Naive B cell (primary cell): ENCODE measurements around the gene CHST3. TPM values are rescaled to one million over a fixed set of nuclear protein-coding genes. Genes with fewer than 3 reads are reported as not detected.

Source experiments
- ATAC-seq, 2 donors: fragments of 150-1000 bp; cut with Tn5 transposase; 2 replicates each; pipeline ENCODE4 v1.10.0; 2021; ENCODE audit warnings: low read depth in 2 of 2, mild to moderate bottlenecking in 2 of 2, moderate library complexity in 2 of 2
- DNase-seq: peaks from one replicate; pipeline ENCODE4 v3.0.0; 2022
- H3K27ac Mint-ChIP-seq, 6 donors: one replicate each; pipeline ENCODE4 v1.8.0; 2020 to 2022; ENCODE audit warnings: mild to moderate bottlenecking in 6 of 6, mixed read lengths in 6 of 6, moderate library complexity in 5 of 6, inconsistent platforms in 2 of 6
- H3K27me3 Mint-ChIP-seq, 3 donors: one replicate each; pipeline ENCODE4 v1.8.0; 2021 to 2022; ENCODE audit warnings: mixed read lengths in 3 of 3, mild to moderate bottlenecking in 1 of 3
- H3K36me3 Mint-ChIP-seq, 2 donors: one replicate each; pipeline ENCODE4 v1.8.0; 2020 to 2022; ENCODE audit warnings: mixed read lengths in 2 of 2, inconsistent platforms in 1 of 2, mild to moderate bottlenecking in 1 of 2
- H3K4me1 Mint-ChIP-seq, 3 donors: one replicate each; pipeline ENCODE4 v1.8.0; 2020 to 2022; ENCODE audit warnings: mixed read lengths in 3 of 3, inconsistent platforms in 1 of 3, mild to moderate bottlenecking in 1 of 3, moderate library complexity in 1 of 3
- H3K4me3 Mint-ChIP-seq, 8 donors: one replicate each; pipeline ENCODE4 v1.8.0; 2020 to 2022; ENCODE audit warnings: mild to moderate bottlenecking in 8 of 8, mixed read lengths in 8 of 8, moderate library complexity in 8 of 8, inconsistent platforms in 2 of 8
- H3K9me3 Mint-ChIP-seq, 7 donors: one replicate each; pipeline ENCODE4 v1.8.0; 2020 to 2022; ENCODE audit warnings: mixed read lengths in 7 of 7, mild to moderate bottlenecking in 5 of 7, inconsistent platforms in 2 of 7, moderate library complexity in 1 of 7
- polyA plus RNA-seq, 6 donors: library from polyadenylated mRNA; unstranded; fragments of 300-500 nt; fragmentation: Illumina TruSeq; gene quantifications; one replicate each; pipeline ENCODE4 v1.2.3, GENCODE V29; 2021; ENCODE audit warnings: low read depth in 6 of 6

Gene CHST3
- polyA plus RNA-seq, 6 donors from 2014 or later: not detected

DNA sequence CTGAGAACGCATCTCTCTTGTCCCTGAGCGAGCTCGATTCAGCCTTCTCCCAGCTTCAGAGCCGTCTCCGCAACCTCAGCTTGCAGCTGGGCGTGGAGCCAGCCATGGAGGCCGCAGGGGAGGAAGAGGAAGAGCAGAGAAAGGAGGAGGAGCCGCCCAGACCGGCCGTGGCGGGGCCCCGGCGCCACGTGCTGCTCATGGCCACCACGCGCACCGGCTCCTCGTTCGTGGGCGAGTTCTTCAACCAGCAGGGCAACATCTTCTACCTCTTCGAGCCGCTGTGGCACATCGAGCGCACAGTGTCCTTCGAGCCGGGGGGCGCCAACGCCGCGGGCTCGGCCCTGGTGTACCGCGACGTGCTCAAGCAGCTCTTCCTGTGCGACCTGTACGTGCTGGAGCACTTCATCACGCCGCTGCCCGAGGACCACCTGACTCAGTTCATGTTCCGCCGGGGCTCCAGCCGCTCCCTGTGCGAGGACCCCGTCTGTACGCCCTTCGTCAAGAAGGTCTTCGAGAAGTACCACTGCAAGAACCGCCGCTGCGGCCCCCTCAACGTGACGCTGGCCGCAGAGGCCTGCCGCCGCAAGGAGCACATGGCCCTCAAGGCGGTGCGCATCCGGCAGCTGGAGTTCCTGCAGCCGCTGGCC, 43.2 kb downstream of the CHST3 start:
- Mint-ChIP-seq H3K36me3 (no peaks in the 10 kb centered on the region), H3K4me3 (no peak overlapping the region), H3K9me3 (peaks cover 0 to 2% (median 0%) of the 10 kb centered on the region in 7 donors), H3K4me1 (peaks cover 0 to 6% (median 0%) of the 10 kb centered on the region in 3 donors), H3K27me3 (no peaks in the 10 kb centered on the region), H3K27ac (peak overlapping the region in 2 of 6 donors; percentile 10 to 62)
- ATAC-seq (no peak), DNase-seq (no peak)

DNA sequence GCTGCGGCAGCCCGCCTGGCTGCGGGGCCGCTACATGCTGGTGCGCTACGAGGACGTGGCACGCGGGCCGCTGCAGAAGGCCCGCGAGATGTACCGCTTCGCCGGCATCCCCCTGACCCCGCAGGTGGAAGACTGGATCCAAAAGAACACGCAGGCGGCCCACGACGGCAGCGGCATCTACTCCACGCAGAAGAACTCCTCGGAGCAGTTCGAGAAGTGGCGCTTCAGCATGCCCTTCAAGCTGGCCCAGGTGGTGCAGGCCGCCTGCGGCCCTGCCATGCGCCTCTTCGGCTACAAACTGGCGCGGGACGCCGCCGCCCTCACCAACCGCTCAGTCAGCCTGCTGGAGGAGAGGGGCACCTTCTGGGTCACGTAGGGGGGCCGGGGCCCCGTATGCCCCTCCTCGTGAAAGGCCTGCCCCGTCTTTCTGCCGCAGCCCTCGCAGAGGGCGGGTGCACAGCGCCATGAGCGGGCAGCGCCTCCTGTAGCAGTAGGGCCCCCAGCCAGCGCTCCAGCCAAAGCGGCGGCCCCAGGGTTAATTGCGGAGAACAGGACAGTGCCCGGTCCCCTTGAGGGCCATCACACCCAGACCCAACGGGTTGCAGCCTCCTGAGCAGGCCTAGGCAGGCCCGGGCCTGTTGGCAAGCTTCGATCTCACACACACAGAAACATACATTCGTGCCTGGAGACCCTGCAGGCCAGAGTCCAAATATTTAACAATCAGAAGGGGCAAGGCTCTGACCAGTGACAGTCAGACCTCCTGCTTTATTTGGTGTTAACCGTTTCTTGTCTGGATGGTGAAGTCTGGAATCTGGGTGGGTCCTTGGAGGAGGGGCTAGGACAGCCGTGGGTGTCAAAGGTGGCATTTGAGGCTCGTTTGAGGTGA, 44.1 kb downstream of the CHST3 start:
- Mint-ChIP-seq H3K27me3 (no peaks in the 10 kb centered on the region), H3K4me1 (peaks cover 0 to 6% (median 0%) of the 10 kb centered on the region in 3 donors)

DNA sequence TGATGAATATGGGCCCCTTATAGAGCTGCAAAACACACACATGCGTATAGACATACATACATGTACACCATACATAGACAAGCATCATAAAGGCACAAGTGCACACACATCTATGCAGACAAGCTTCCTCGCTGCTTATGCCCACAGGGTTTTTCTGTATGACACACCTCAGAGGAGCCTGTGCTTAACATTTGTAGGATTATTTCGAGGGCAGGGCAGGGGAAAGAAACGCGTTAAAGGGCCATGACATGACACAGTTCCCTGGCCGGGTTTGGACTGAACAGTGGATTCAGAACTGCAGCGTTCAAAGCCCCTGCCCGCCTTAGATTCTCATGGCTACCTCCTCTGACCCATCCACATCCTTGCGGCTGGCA, 44.8 kb downstream of the CHST3 start:
- ATAC-seq: no peak
- Mint-ChIP-seq H3K4me1 (peaks cover 0 to 6% (median 0%) of the 10 kb centered on the region in 3 donors), H3K27me3 (no peaks in the 10 kb centered on the region), H3K27ac (no peak overlapping the region), H3K4me3 (no peak overlapping the region), H3K9me3 (peaks cover 0 to 2% (median 0%) of the 10 kb centered on the region in 7 donors), H3K36me3 (no peaks in the 10 kb centered on the region)
- no peak for DNase-seq

More for the DNA sequence above, 44.1 kb downstream of the CHST3 start:
- Mint-ChIP-seq H3K36me3 (no peaks in the 10 kb centered on the region), H3K4me3 (no peak overlapping the region), H3K27ac (no peak overlapping the region), H3K9me3 (peaks cover 0 to 2% (median 0%) of the 10 kb centered on the region in 7 donors)
- ATAC-seq (no peak), DNase-seq (no peak)

DNA sequence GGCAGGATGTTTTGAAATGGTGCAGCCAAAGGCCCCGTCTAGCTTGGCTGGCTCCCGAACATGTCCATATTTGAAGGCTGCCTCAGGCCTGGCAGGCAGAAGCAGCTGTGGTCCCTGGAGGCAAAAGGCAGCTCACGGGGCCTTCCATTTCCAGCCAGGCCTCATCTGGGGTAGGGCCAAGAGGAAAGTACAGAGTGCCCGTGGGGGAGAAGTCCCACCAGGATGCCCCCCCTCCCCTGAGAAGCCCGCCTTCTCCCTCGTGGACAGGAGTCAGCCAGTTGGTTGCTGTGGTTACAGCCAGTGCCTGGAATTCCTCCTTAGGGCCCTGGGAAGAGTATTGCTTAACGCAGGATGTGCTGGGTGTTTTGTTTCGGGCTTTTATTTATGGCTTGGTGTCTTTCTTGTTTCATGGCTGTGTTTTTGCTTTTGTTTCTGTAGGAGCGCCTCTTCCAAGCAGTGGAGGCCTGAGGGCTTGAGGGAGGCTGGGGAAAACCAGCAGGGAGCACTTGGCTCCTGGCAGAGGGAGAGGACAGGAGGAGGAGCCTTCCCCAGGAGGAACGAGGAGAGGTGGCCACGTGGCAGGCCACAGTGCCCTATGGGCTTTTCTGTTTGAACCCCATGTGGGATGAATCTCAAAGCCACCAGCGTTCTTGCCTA, 45.4 kb downstream of the CHST3 start:
- peaks cover 0 to 2% (median 0%) of the 10 kb centered on the region in 7 donors for H3K9me3 Mint-ChIP-seq
- peak overlapping the region in 1 of 8 donors; percentile 29 for H3K4me3 Mint-ChIP-seq
- ATAC-seq (no peak), DNase-seq (no peak)
- no peaks in the 10 kb centered on the region for H3K36me3 Mint-ChIP-seq
- H3K27ac Mint-ChIP-seq: no peak overlapping the region
- peaks cover 0 to 6% (median 0%) of the 10 kb centered on the region in 3 donors for H3K4me1 Mint-ChIP-seq
- no peaks in the 10 kb centered on the region for H3K27me3 Mint-ChIP-seq

DNA sequence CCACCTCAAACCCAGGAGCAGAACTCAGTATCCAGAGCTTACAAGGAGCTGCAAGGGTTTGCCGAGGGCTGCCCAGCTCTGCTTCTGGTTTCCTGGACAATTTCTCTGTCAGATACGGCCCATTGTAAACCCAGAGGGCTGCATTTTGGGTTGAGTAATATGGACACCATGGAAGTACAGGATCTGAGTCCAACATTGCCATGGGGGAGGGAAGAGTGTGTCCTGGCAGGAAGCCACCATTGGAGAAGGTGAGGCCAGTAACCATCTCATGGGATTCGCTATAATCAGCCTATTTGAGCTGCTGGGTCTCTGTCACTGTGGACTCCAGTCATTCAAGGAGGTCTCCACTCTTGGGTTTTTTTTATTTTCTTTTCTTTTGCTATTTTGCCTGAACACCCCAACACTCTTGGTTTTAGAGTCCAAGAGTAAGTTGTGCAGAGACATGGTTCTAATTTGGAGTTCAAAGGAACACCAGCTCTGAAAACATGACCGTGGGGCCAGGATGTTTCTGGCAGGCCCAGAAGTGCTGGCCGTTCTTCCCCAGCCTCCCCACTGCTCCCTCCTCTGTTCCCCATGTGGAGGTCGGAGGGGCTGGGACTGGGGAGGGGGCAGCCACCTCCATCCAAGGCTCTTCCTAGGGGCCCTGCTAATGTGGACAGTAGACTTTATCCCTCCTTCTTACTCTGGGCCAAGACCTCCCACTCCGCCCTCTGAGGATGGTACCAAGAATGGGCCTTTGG, 46.2 kb downstream of the CHST3 start:
- H3K27ac Mint-ChIP-seq: no peak overlapping the region
- no peak overlapping the region for H3K4me3 Mint-ChIP-seq
- no peaks in the 10 kb centered on the region for H3K36me3 Mint-ChIP-seq
- no peaks in the 10 kb centered on the region for H3K27me3 Mint-ChIP-seq
- ATAC-seq: no peak
- peaks cover 0 to 6% (median 0%) of the 10 kb centered on the region in 3 donors for H3K4me1 Mint-ChIP-seq
- no peak for DNase-seq
- peaks cover 0 to 2% (median 0%) of the 10 kb centered on the region in 7 donors for H3K9me3 Mint-ChIP-seq

DNA sequence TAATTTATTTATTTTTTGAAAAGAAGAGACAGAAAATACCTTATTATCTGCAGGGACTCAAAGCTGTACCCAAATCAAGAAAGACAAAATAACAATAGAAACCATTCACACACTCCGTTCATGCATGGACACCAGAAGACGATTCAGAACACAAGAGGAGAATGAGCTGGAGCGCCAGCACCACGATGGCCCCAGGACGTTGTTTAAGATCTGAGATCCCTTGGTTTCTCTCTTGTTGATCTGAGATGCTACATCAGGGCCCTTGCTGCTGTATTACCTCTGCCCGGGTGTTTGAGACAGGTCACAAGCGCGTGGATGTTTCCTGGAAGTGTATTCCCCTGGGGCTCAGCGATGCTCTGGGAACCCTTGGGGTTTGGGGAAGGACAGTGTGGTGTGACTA, 46.8 kb downstream of the CHST3 start:
- no peak overlapping the region for H3K27ac Mint-ChIP-seq
- DNase-seq: no peak
- no peak for ATAC-seq
- no peaks in the 10 kb centered on the region for H3K36me3 Mint-ChIP-seq
- H3K27me3 Mint-ChIP-seq: no peaks in the 10 kb centered on the region
- peaks cover 0 to 6% (median 0%) of the 10 kb centered on the region in 3 donors for H3K4me1 Mint-ChIP-seq
- peaks cover 0 to 2% (median 0%) of the 10 kb centered on the region in 7 donors for H3K9me3 Mint-ChIP-seq
- H3K4me3 Mint-ChIP-seq: no peak overlapping the region

DNA sequence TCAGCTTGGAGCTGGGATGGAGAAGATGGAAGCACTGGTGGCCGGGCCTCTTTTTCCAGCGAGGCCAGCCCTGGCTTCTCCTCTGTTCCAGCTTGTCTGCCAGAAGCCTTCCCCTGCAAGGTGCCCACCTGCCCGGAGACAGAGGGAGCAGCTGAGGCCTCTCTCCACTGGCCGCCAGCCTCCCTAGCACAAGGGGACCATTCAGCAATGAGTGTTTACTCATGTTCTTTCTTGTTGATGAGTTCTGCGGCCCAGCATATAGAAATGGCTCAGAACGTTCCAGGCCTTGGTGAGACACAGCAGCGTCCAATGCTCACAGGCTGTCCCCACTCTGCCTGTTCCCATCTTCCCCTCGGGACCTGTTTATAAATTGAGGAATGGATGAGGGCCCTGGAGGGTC, 47.3 kb downstream of the CHST3 start:
- Mint-ChIP-seq H3K36me3 (no peaks in the 10 kb centered on the region), H3K9me3 (peaks cover 0 to 2% (median 0%) of the 10 kb centered on the region in 7 donors), H3K27me3 (no peaks in the 10 kb centered on the region), H3K4me3 (no peak overlapping the region), H3K27ac (no peak overlapping the region), H3K4me1 (peaks cover 0 to 6% (median 0%) of the 10 kb centered on the region in 3 donors)
- no peak for ATAC-seq
- DNase-seq: no peak

DNA sequence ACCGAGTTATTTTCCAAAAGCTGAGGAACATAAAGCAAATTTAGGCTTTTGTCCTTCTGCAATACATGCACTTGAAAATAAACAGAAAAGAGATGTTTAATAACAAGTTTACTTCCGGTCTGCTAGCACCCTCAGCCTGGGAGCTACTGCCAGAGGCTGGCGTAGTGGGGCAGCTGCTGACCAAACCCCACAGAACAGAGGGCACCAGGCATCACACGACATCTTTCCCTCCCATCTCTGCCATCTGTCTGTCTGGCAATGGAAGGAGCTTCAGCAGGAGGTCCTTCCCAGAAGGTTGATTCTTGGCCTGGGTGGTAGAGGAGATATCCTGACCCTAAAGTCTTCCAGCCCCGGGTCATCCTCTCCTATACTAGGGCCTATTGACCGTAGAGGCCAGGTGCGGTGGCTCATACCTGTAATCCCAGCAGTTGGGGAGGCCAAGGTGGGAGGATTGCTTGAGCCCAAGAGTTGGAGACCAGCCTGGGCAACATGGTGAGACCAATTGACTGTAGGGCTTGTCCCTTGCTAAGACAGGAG, 47.8 kb downstream of the CHST3 start:
- peak overlapping the region in 1 of 8 donors; percentile 70 for H3K4me3 Mint-ChIP-seq
- no peaks in the 10 kb centered on the region for H3K9me3 Mint-ChIP-seq
- H3K27ac Mint-ChIP-seq: peak overlapping the region in 1 of 6 donors; percentile 32
- H3K27me3 Mint-ChIP-seq: peaks cover 0 to 5% (median 0%) of the 10 kb centered on the region in 3 donors
- no peak for DNase-seq
- no peak for ATAC-seq
- H3K4me1 Mint-ChIP-seq: no peaks in the 10 kb centered on the region
- no peaks in the 10 kb centered on the region for H3K36me3 Mint-ChIP-seq

DNA sequence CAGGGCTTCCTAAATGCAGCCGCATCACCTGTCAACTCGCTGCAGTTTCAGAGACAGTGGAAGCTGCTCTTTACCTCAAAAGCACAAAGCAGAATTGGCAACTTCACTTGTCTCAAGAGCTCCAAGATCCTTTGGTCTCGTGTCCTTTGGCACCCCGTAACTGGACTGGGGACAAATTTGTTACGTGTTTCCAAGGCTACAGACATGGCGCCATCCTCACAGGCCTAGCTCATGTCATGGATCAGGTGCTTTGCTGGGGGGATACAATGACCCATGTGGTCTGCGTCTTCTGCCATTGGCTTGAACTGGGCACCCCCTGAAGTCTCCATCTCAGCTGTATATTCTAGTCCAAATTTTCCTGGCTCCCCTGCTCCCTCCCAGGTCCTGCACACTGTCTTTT, 48.6 kb downstream of the CHST3 start:
- H3K4me3 Mint-ChIP-seq: no peak overlapping the region
- no peaks in the 10 kb centered on the region for H3K9me3 Mint-ChIP-seq
- ATAC-seq (no peak), DNase-seq (no peak)
- peaks cover 0 to 8% (median 3%) of the 10 kb centered on the region in 3 donors for H3K27me3 Mint-ChIP-seq
- no peak overlapping the region for H3K27ac Mint-ChIP-seq
- no peaks in the 10 kb centered on the region for H3K4me1 Mint-ChIP-seq
- H3K36me3 Mint-ChIP-seq: no peaks in the 10 kb centered on the region

DNA sequence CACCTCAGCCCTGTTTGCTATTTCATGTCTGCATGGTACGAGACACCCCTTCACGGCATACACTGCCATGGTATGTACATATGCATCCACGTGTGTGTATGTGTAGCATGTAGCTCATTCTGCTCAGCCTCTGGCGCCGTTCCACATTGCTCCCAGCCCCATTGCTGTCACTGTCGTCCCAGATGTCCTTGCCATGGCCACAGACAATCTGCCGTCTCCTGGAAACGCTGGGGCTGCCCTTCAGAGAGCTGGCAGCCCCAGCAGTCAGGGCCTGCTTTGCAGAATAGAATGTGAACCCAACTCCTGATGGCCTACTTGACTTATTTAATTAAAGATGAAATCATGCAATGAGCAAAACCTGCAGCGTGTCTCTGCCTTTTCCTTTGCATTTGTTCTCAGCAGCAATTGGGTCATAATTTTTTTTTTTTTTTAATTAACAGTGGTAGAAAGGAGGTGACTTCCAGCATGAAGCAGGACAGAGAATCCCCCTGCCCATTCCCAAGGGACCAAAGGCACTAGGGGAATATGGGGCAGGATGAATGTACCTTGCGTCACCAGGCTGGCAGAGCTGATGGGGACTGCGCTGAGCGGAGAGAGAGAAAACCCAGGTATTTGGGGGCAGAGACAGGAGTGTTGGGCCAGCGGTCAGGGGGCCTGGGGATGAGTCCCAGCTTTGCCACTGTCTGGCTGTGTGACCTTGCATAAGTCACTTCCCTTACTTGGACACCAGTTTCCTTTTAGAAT, 49.2 kb downstream of the CHST3 start:
- Mint-ChIP-seq H3K27me3 (peaks cover 0 to 14% (median 9%) of the 10 kb centered on the region in 3 donors), H3K4me1 (no peaks in the 10 kb centered on the region), H3K36me3 (no peaks in the 10 kb centered on the region), H3K4me3 (no peak overlapping the region), H3K9me3 (no peaks in the 10 kb centered on the region), H3K27ac (peak overlapping the region in 1 of 6 donors; percentile 47)
- ATAC-seq (no peak), DNase-seq (no peak)

DNA sequence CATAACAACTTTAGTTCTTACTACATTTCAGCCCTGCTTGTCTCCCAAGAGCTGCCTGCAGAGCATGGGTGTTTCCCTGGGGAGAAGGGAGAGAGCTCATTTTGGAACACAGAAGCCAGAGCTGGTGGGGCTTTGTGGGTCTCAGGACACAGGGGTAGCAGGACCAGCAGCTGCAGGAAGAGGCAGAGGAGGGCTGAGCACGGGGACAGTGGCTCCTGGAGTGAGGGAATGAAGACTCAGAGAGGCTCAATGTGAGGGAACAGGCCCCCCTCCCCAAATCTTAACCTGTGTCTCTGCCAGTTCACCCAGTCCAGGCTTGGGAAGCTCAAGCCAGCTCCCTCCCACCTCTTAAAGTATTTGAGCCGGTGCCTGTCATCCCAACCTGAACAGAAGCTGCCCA, 50.0 kb downstream of the CHST3 start:
- Mint-ChIP-seq H3K36me3 (no peaks in the 10 kb centered on the region), H3K27ac (no peak overlapping the region), H3K27me3 (peaks cover 0 to 17% (median 12%) of the 10 kb centered on the region in 3 donors), H3K4me3 (no peak overlapping the region), H3K9me3 (peaks cover 0 to 2% (median 0%) of the 10 kb centered on the region in 7 donors), H3K4me1 (no peaks in the 10 kb centered on the region)
- DNase-seq (no peak), ATAC-seq (no peak)

DNA sequence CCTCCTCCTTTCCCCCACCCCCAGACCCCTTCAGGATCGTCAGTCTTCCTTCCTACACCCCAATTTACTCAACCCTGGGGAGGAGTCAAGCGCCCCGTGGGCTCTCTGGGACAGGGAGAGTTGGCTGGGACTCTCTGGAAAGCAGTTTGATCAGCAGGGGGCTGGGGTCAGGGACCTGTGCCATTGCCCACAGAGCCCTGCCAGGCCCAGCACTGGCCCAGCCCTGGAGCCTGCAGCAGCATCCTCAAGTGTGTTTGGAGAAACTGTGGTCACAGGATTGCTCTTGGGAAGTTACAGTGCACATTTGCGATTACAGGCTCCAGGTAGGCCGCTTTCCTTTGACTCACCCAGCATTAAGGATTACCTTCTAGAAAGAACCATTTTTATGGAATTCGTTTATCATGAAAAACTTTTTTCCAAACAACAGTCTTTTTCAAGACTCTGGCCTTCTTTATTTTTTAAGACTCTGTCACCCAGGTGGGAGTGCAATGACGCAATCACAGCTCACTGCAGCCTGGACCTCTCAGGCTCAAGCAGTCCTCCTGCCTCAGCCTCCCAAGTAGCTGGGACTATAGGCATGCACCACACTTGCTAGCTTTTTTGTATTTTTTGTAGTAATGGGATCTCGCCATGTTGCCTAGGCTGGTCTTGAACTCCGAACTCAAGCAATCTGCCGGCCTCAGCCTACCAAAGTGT, 50.7 kb downstream of the CHST3 start:
- no peaks in the 10 kb centered on the region for H3K36me3 Mint-ChIP-seq
- no peak for ATAC-seq
- H3K4me1 Mint-ChIP-seq: no peaks in the 10 kb centered on the region

More for the DNA sequence above, 50.7 kb downstream of the CHST3 start:
- H3K9me3 Mint-ChIP-seq: peaks cover 0 to 2% (median 0%) of the 10 kb centered on the region in 7 donors
- no peak overlapping the region for H3K4me3 Mint-ChIP-seq
- H3K27me3 Mint-ChIP-seq: peaks cover 0 to 17% (median 12%) of the 10 kb centered on the region in 3 donors
- H3K27ac Mint-ChIP-seq: no peak overlapping the region
- DNase-seq: no peak
